ENCODE data around the gene DHDDS.

DNA sequence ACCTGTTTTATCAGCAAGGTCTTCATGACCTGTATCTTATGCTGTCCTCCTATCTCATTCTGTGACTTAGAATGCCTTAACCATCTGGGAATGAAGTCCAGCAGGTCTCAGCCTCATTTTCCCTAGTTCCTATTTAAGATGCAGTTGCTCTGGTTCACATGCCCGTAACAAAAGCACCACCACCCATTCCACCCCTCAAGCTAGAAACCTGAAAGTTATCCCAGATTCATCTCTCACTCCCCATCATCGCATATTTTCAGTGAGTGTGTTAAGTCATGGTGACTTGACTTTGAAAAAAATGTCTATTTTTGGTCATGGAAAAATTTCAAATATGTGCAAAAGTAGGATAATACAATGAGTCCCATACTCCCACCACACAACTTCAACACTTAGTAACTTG is 51.9 kb downstream of the DHDDS start:
- TF ChIP-seq EZH2 (optimal IDR thresholded peaks at IDR 0.05; ENCODE audit: low read depth, low read length) (no peak), EZH2phosphoT487 (IDR thresholded peaks at IDR 0.05; ENCODE audit: low read length) (no peak)
- TF ChIP-seq, protein P1, sequence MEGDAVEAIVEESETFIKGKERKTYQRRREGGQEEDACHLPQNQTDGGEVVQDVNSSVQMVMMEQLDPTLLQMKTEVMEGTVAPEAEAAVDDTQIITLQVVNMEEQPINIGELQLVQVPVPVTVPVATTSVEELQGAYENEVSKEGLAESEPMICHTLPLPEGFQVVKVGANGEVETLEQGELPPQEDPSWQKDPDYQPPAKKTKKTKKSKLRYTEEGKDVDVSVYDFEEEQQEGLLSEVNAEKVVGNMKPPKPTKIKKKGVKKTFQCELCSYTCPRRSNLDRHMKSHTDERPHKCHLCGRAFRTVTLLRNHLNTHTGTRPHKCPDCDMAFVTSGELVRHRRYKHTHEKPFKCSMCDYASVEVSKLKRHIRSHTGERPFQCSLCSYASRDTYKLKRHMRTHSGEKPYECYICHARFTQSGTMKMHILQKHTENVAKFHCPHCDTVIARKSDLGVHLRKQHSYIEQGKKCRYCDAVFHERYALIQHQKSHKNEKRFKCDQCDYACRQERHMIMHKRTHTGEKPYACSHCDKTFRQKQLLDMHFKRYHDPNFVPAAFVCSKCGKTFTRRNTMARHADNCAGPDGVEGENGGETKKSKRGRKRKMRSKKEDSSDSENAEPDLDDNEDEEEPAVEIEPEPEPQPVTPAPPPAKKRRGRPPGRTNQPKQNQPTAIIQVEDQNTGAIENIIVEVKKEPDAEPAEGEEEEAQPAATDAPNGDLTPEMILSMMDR (IDR thresholded peaks at IDR 0.05; ENCODE audit: low read length): no peak

All from MM.1S (cell line).